WTC11 (cell line): ENCODE measurements around the gene SRRM3. TPM values are rescaled to one million over a fixed set of nuclear protein-coding genes. Genes with fewer than 3 reads are reported as not detected.

Source experiments
- ATAC-seq: fragments of 200-7000 bp; cut with Tn5 transposase; 2 replicates; pipeline ENCODE4 v1.10.0; 2021; ENCODE audit warnings: mild to moderate bottlenecking, moderate library complexity
- Bru-seq: library from RNA; stranded (reverse); fragments of 400-500 nt; gene quantifications from one replicate; lab custom pipeline; 2021; lab: Mats Ljungman, UMichigan
- CTCF ChIA-PET: fragments of 300-600 bp; sonication (Branson Sonifier 250); formaldehyde crosslinking; loops from one replicate; lab custom pipeline; 2021; ENCODE audit warnings: antibody characterized with exemption; lab: Charles Lee
- POLR2A ChIA-PET: fragments of 350-600 bp; sonication (Branson Sonifier 250); formaldehyde crosslinking; loops from one replicate; lab custom pipeline; 2021; ENCODE audit warnings: antibody characterized with exemption; lab: Charles Lee
- DNase-seq: peaks from one replicate; pipeline ENCODE4 v3.0.0; 2021; ENCODE audit warnings: low spot score
- H3K27ac Mint-ChIP-seq: 2 replicates; pipeline ENCODE4 v1.8.0; 2021; ENCODE audit warnings: mixed read lengths
- H3K27me3 Mint-ChIP-seq: 2 replicates; pipeline ENCODE4 v1.8.0; 2021; ENCODE audit warnings: low read depth, mild to moderate bottlenecking, moderate library complexity, mixed read lengths
- H3K36me3 Mint-ChIP-seq: 2 replicates; pipeline ENCODE4 v1.8.0; 2021; ENCODE audit warnings: mixed read lengths
- H3K4me1 Mint-ChIP-seq: 2 replicates; pipeline ENCODE4 v1.8.0; 2022; ENCODE audit warnings: mixed read lengths
- H3K4me3 Mint-ChIP-seq: 2 replicates; pipeline ENCODE4 v1.8.0; 2021; ENCODE audit warnings: mild to moderate bottlenecking, moderate library complexity, mixed read lengths
- H3K9me3 Mint-ChIP-seq: 2 replicates; pipeline ENCODE4 v1.8.0; 2021; ENCODE audit warnings: mixed read lengths
- ATF1 ChIP-seq: sonication (generic); formaldehyde crosslinking; IDR thresholded peaks from 2 replicates; pipeline ENCODE4 v1.8.1; 2023; ENCODE audit warnings: mild to moderate bottlenecking, moderate library complexity, missing genetic modification reagents
- FOXJ3 ChIP-seq: sonication (generic); formaldehyde crosslinking; IDR thresholded peaks from 2 replicates; pipeline ENCODE4 v1.9.0; 2021; ENCODE audit warnings: missing genetic modification reagents, mild to moderate bottlenecking, borderline replicate concordance
- FOXK1 ChIP-seq: sonication (generic); formaldehyde crosslinking; IDR thresholded peaks from 2 replicates; pipeline ENCODE4 v1.8.0; 2022; ENCODE audit warnings: mild to moderate bottlenecking, moderate library complexity, missing genetic modification reagents
- FOXP1 ChIP-seq: sonication (generic); formaldehyde crosslinking; IDR thresholded peaks from 2 replicates; pipeline ENCODE4 v1.8.0; 2022; ENCODE audit warnings: missing genetic modification reagents, mild to moderate bottlenecking, moderate library complexity, borderline replicate concordance
- GRHL2 ChIP-seq: fragments of 250-450 bp; sonication (Bioruptor Pico); IDR thresholded peaks from 2 replicates; pipeline ENCODE4 v1.8.0; 2022; ENCODE audit warnings: mild to moderate bottlenecking, moderate library complexity; ENCODE audit not compliant: insufficient replicate concordance, severe bottlenecking
- MXD4 ChIP-seq: fragments of 250-450 bp; sonication (Bioruptor Pico); IDR thresholded peaks from 2 replicates; pipeline ENCODE4 v1.8.0; 2021; ENCODE audit warnings: mild to moderate bottlenecking, moderate library complexity, borderline replicate concordance
- MYBL2 ChIP-seq: sonication (generic); formaldehyde crosslinking; IDR thresholded peaks from 2 replicates; pipeline ENCODE4 v1.8.1; 2023; ENCODE audit warnings: mild to moderate bottlenecking, moderate library complexity, missing genetic modification reagents
- NFATC4 ChIP-seq: fragments of 250-450 bp; sonication (Bioruptor Pico); IDR thresholded peaks from 2 replicates; pipeline ENCODE4 v1.9.0; 2021; ENCODE audit warnings: mild to moderate bottlenecking
- OVOL2 ChIP-seq: fragments of 250-450 bp; sonication (Bioruptor Pico); IDR thresholded peaks from 2 replicates; pipeline ENCODE4 v1.9.0; 2021; ENCODE audit warnings: mild to moderate bottlenecking, borderline replicate concordance
- PRRX2 ChIP-seq: fragments of 250-450 bp; sonication (Bioruptor Pico); IDR thresholded peaks from 2 replicates; pipeline ENCODE4 v1.8.0; 2021; ENCODE audit warnings: mild to moderate bottlenecking
- RELA ChIP-seq: sonication (generic); formaldehyde crosslinking; IDR thresholded peaks from 2 replicates; pipeline ENCODE4 v1.8.1; 2022; ENCODE audit warnings: missing genetic modification reagents, mild to moderate bottlenecking, borderline replicate concordance
- SMAD3 ChIP-seq: sonication (generic); formaldehyde crosslinking; IDR thresholded peaks from 2 replicates; pipeline ENCODE4 v1.8.0; 2022; ENCODE audit warnings: missing genetic modification reagents, mild to moderate bottlenecking, borderline replicate concordance
- TEAD4 ChIP-seq: sonication (generic); formaldehyde crosslinking; IDR thresholded peaks from 2 replicates; pipeline ENCODE4 v1.8.0; 2022; ENCODE audit warnings: mild to moderate bottlenecking, missing genetic modification reagents
- ZNF138 ChIP-seq: sonication (generic); formaldehyde crosslinking; conservative IDR thresholded peaks from 2 replicates; pipeline ENCODE4 v1.8.1; 2022; ENCODE audit warnings: mild to moderate bottlenecking, moderate library complexity, missing genetic modification reagents
- long read RNA-seq, 3 experiments: library from RNA in 1 of 3; library from capped mRNA in 1 of 3; library from polyadenylated mRNA in 1 of 3; unstranded in 2 of 3; stranded (forward) in 1 of 3; transcript quantifications; one replicate each; pipeline ENCODE4 v2.0.0, GENCODE V29; 2021
- total RNA-seq: library from RNA; stranded (reverse); gene quantifications from 3 replicates; pipeline ENCODE4 v1.2.3, GENCODE V29; 2021
- TF ChIP-seq, protein P1 (sequence below): sonication (generic); formaldehyde crosslinking; conservative IDR thresholded peaks from 2 replicates; pipeline ENCODE4 v1.8.1; 2023; ENCODE audit warnings: mild to moderate bottlenecking, low read depth, missing genetic modification reagents, moderate library complexity
- TF ChIP-seq, protein P2 (sequence below): sonication (generic); formaldehyde crosslinking; IDR thresholded peaks from 2 replicates; pipeline ENCODE4 v1.8.1; 2023; ENCODE audit warnings: mild to moderate bottlenecking, missing genetic modification reagents
- TF ChIP-seq, protein P3 (sequence below): sonication (generic); formaldehyde crosslinking; IDR thresholded peaks from 2 replicates; pipeline ENCODE4 v1.8.1; 2022; ENCODE audit warnings: low read depth, missing genetic modification reagents, borderline replicate concordance
- TF ChIP-seq, protein P4 (sequence below): sonication (generic); formaldehyde crosslinking; IDR thresholded peaks from 2 replicates; pipeline ENCODE4 v1.8.0; 2022; ENCODE audit warnings: mild to moderate bottlenecking, missing genetic modification reagents
- TF ChIP-seq, protein P5 (sequence below): fragments of 250-450 bp; sonication (Bioruptor Pico); IDR thresholded peaks from 2 replicates; pipeline ENCODE4 v1.9.0; 2021; ENCODE audit warnings: moderate library complexity, mild to moderate bottlenecking, inconsistent platforms, borderline replicate concordance
- TF ChIP-seq, protein P6 (sequence below): sonication (generic); formaldehyde crosslinking; IDR thresholded peaks from 2 replicates; pipeline ENCODE4 v1.8.0; 2022; ENCODE audit warnings: mild to moderate bottlenecking, missing genetic modification reagents

SRRM3 gene, protein sequence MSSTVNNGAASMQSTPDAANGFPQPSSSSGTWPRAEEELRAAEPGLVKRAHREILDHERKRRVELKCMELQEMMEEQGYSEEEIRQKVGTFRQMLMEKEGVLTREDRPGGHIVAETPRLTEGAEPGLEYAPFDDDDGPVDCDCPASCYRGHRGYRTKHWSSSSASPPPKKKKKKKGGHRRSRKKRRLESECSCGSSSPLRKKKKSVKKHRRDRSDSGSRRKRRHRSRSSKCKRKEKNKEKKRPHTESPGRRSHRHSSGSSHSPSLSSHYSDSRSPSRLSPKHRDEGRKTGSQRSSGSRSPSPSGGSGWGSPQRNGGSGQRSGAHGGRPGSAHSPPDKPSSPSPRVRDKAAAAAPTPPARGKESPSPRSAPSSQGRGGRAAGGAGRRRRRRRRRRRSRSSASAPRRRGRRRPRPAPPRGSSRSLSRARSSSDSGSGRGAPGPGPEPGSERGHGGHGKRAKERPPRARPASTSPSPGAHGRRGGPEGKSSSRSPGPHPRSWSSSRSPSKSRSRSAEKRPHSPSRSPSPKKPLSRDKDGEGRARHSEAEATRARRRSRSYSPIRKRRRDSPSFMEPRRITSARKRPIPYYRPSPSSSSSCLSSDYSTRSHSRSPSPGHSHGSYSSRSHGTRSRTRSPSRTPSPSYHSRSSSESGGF
- total RNA-seq = 17.7 to 24.6 TPM (median 20.7 TPM) in 3 replicates
- Bru-seq, nascent RNA = percentile 39 among the genes with signal in this experiment
- long read RNA-seq, experiment 1, partial matches to known transcripts = 37 of 55 reads
- long read RNA-seq, experiment 1, other reads (novel, unspliced or antisense) = 15 of 55 reads
- long read RNA-seq, experiment 2, partial matches to known transcripts = 10 of 32 reads
- long read RNA-seq, experiment 2, other reads (novel, unspliced or antisense) = 20 of 32 reads
- long read RNA-seq, experiment 3, partial matches to known transcripts = 0 of 5 reads
- long read RNA-seq, experiment 3, other reads (novel, unspliced or antisense) = 5 of 5 reads

DNA sequence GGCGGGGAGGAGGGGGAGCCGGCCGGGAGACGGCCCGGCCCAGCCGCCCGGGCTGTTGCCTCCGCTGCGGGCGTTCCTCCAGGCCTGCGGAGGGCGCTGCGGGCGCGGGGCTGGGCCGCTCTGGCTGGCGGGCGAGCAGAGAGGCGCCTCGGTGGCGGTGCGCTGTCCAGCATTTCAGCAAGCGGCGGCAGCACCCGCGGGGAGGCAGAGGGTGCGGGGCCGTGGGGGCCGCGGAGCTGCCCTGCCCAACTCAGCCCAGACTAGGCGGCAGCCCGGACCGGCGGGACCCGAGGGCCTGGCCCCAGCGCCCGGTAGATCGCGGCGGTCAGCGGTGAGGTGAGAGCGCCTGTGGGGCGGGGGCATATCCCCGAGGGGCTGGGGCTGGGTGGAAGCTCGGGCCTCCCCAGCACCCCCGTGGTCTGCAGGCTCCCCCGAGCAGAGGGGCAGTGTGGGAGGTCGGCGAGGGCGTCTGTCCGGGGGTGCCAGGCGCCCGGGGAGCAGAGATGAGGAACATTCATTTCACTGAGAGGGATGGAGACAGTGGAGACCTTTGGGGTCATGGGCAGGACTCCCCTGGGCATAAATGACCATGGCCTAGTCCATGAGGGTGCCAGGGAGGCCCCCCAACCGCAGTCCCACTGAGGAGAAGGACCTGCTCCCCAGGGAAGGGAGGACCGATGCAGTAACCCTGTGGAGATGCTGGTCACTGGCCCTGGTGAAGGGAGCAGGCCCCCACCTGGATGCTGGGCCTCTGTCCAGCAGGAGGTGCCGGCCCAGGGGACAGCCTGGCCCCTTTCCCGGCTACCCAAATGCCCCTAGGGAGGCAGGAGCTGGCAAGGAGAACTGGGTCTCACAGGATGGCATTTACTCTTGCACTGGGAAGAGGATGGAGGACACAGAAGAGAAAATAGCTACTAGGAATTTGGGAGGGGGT, at the start of gene SRRM3:
SRRM3 (plus strand) TSS at position 165 of the 934 bp plus-strand sequence. CDS start 33,171 bp downstream, outside the sequence.
- peak; percentile 91 for DNase-seq
- ChIA-PET CTCF (interaction anchor here (0.5 to 7.0 kb wide), 20 partner anchors 9 to 133 kb away, joined by 3 to 67 read pairs (median 5); no protein-coding TSS in a partner anchor), POLR2A (interaction anchor here (1.0 to 1.6 kb wide), 4 partner anchors 18 to 34 kb away, joined by 3 to 4 read pairs (median 4); no protein-coding TSS in a partner anchor)
- Mint-ChIP-seq H3K27ac (no peak within 1 kb of the TSS), H3K36me3 (no peaks in the 10 kb centered on the region), H3K4me1 (peaks cover 31% of the 10 kb centered on the region), H3K9me3 (no peaks in the 10 kb centered on the region), H3K27me3 (peaks cover 22% of the 10 kb centered on the region), H3K4me3 (peak within 1 kb of the TSS; percentile 66)
- peak; percentile 73 for ATAC-seq
- TF ChIP-seq TEAD4 (CRISPR knock-in tag) (peak; percentile 92; the same call in 1 of the 2 replicates), PRRX2 (CRISPR knock-in tag) (no peak), FOXJ3 (no peak), SMAD3 (peak; percentile 95; the same call in 1 of the 2 replicates), NFATC4 (CRISPR knock-in tag) (no peak), OVOL2 (CRISPR knock-in tag) (no peak), FOXK1 (CRISPR knock-in tag) (peak; percentile 97), GRHL2 (CRISPR knock-in tag) (no peak), FOXP1 (CRISPR knock-in tag) (peak; percentile 98), RELA (CRISPR knock-in tag) (peak; percentile 93; the same call in 1 of the 2 replicates), ATF1 (CRISPR knock-in tag) (peak; percentile 84; the same call in 1 of the 2 replicates), MYBL2 (peak; percentile 97), ZNF138 (CRISPR knock-in tag) (peak; percentile 90; the same call in 1 of the 2 replicates), MXD4 (CRISPR knock-in tag) (no peak)
- TF ChIP-seq, protein P1, sequence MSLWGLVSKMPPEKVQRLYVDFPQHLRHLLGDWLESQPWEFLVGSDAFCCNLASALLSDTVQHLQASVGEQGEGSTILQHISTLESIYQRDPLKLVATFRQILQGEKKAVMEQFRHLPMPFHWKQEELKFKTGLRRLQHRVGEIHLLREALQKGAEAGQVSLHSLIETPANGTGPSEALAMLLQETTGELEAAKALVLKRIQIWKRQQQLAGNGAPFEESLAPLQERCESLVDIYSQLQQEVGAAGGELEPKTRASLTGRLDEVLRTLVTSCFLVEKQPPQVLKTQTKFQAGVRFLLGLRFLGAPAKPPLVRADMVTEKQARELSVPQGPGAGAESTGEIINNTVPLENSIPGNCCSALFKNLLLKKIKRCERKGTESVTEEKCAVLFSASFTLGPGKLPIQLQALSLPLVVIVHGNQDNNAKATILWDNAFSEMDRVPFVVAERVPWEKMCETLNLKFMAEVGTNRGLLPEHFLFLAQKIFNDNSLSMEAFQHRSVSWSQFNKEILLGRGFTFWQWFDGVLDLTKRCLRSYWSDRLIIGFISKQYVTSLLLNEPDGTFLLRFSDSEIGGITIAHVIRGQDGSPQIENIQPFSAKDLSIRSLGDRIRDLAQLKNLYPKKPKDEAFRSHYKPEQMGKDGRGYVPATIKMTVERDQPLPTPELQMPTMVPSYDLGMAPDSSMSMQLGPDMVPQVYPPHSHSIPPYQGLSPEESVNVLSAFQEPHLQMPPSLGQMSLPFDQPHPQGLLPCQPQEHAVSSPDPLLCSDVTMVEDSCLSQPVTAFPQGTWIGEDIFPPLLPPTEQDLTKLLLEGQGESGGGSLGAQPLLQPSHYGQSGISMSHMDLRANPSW (CRISPR knock-in tag) = peak; percentile 94; the same call in 1 of the 2 replicates
- TF ChIP-seq, protein P2, sequence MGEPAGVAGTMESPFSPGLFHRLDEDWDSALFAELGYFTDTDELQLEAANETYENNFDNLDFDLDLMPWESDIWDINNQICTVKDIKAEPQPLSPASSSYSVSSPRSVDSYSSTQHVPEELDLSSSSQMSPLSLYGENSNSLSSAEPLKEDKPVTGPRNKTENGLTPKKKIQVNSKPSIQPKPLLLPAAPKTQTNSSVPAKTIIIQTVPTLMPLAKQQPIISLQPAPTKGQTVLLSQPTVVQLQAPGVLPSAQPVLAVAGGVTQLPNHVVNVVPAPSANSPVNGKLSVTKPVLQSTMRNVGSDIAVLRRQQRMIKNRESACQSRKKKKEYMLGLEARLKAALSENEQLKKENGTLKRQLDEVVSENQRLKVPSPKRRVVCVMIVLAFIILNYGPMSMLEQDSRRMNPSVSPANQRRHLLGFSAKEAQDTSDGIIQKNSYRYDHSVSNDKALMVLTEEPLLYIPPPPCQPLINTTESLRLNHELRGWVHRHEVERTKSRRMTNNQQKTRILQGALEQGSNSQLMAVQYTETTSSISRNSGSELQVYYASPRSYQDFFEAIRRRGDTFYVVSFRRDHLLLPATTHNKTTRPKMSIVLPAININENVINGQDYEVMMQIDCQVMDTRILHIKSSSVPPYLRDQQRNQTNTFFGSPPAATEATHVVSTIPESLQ = 0 out of 2 replicates have a peak, but pooled peaks have one; percentile 75
- TF ChIP-seq, protein P3, sequence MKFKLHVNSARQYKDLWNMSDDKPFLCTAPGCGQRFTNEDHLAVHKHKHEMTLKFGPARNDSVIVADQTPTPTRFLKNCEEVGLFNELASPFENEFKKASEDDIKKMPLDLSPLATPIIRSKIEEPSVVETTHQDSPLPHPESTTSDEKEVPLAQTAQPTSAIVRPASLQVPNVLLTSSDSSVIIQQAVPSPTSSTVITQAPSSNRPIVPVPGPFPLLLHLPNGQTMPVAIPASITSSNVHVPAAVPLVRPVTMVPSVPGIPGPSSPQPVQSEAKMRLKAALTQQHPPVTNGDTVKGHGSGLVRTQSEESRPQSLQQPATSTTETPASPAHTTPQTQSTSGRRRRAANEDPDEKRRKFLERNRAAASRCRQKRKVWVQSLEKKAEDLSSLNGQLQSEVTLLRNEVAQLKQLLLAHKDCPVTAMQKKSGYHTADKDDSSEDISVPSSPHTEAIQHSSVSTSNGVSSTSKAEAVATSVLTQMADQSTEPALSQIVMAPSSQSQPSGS = 0 out of 2 replicates have a peak, but pooled peaks have one; percentile 39
- TF ChIP-seq, protein P4, sequence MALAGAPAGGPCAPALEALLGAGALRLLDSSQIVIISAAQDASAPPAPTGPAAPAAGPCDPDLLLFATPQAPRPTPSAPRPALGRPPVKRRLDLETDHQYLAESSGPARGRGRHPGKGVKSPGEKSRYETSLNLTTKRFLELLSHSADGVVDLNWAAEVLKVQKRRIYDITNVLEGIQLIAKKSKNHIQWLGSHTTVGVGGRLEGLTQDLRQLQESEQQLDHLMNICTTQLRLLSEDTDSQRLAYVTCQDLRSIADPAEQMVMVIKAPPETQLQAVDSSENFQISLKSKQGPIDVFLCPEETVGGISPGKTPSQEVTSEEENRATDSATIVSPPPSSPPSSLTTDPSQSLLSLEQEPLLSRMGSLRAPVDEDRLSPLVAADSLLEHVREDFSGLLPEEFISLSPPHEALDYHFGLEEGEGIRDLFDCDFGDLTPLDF (CRISPR knock-in tag) = peak; percentile 91
- TF ChIP-seq, protein P5, sequence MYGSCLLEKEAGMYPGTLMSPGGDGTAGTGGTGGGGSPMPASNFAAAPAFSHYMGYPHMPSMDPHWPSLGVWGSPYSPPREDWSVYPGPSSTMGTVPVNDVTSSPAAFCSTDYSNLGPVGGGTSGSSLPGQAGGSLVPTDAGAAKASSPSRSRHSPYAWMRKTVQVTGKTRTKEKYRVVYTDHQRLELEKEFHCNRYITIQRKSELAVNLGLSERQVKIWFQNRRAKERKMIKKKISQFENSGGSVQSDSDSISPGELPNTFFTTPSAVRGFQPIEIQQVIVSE (CRISPR knock-in tag) = no peak
- TF ChIP-seq, protein P6, sequence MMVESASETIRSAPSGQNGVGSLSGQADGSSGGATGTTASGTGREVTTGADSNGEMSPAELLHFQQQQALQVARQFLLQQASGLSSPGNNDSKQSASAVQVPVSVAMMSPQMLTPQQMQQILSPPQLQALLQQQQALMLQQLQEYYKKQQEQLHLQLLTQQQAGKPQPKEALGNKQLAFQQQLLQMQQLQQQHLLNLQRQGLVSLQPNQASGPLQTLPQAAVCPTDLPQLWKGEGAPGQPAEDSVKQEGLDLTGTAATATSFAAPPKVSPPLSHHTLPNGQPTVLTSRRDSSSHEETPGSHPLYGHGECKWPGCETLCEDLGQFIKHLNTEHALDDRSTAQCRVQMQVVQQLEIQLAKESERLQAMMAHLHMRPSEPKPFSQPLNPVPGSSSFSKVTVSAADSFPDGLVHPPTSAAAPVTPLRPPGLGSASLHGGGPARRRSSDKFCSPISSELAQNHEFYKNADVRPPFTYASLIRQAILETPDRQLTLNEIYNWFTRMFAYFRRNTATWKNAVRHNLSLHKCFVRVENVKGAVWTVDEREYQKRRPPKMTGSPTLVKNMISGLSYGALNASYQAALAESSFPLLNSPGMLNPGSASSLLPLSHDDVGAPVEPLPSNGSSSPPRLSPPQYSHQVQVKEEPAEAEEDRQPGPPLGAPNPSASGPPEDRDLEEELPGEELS (CRISPR knock-in tag) = peak; percentile 99
